Measurements from ENCODE around the gene CLSTN1.

The CLSTN1 gene

GRCh38 chr1:9785406-9785805 lies 38.4 kb downstream of the CLSTN1 start:
- DNase-seq (ENCODE audit: low spot score): no peak

GRCh38 chr1:9784508-9785133 lies 39.1 kb downstream of the CLSTN1 start:
- Histone ChIP-seq H2AK5ac (ENCODE audit: low read depth, low read length) (no peak overlapping the region), H2BK120ac (ENCODE audit: low read depth, low read length) (no peak overlapping the region), H3K4me2 (ENCODE audit: insufficient read depth, low read length, poor library complexity, severe bottlenecking) (no peak overlapping the region), H4K8ac (ENCODE audit: low read depth, low read length) (no peak overlapping the region), H3K4me1 (ENCODE audit: control insufficient read depth in 2 of 2, insufficient read depth in 1 of 2, low read depth in 1 of 2, low read length in 2 of 2) (peaks cover 0 to 3% of the 10 kb centered on the region in 2 donors), H3K36me3 (replicated peaks in 1 of 2; ENCODE audit: control insufficient read depth in 2 of 2, insufficient read depth in 2 of 2, low read length in 2 of 2) (peaks cover 0 to 10% of the 10 kb centered on the region in 2 donors), H3K4ac (ENCODE audit: low read length) (no peak overlapping the region), H2BK5ac (ENCODE audit: low read length) (no peak overlapping the region), H3K4me3 (ENCODE audit: low read length in 2 of 2) (no peak overlapping the region), H3K27ac (replicated peaks; ENCODE audit: low read length) (no peak overlapping the region), H3K23ac (ENCODE audit: low read depth, low read length, poor library complexity) (no peak overlapping the region), H3K9ac (ENCODE audit: low read depth, low read length, poor library complexity) (no peak overlapping the region), H3K9me3 (replicated peaks in 1 of 2; ENCODE audit: control insufficient read depth in 2 of 2, insufficient read depth in 1 of 2, low read depth in 1 of 2, low read length in 2 of 2) (peaks cover 2 to 7% of the 10 kb centered on the region in 2 donors), H2BK12ac (ENCODE audit: low read length) (no peak overlapping the region), H4K91ac (ENCODE audit: low read depth, low read length, poor library complexity) (no peak overlapping the region), H3K27me3 (ENCODE audit: control insufficient read depth in 3 of 3, insufficient read depth in 3 of 3, low read depth in 1 of 3, low read length in 3 of 3) (no peaks in the 10 kb centered on the region), H3K18ac (ENCODE audit: low read length) (no peak overlapping the region), H2BK15ac (ENCODE audit: low read length) (no peak overlapping the region), H2AFZ (ENCODE audit: low read length) (no peak overlapping the region), H3K14ac (ENCODE audit: low read length) (no peak overlapping the region), H3K79me1 (ENCODE audit: low read depth, low read length) (peaks cover 10% of the 10 kb centered on the region)
- no CpG with 5 or more reads among the region's 3 CpGs for WGBS, 2 donors (ENCODE audit: extremely low coverage in 2 of 2, insufficient read length in 2 of 2, insufficient replicate concordance in 1 of 2)
- DNase-seq (ENCODE audit: low spot score): peak; percentile 31

More at GRCh38 chr1:9785406-9785805, 38.4 kb downstream of the CLSTN1 start:
- Histone ChIP-seq H4K8ac (ENCODE audit: low read depth, low read length) (no peak overlapping the region), H4K91ac (ENCODE audit: low read depth, low read length, poor library complexity) (no peak overlapping the region), H3K4me3 (ENCODE audit: low read length in 2 of 2) (no peak overlapping the region), H3K27ac (replicated peaks; ENCODE audit: low read length) (no peak overlapping the region), H3K79me1 (ENCODE audit: low read depth, low read length) (peaks cover 10% of the 10 kb centered on the region), H3K9ac (ENCODE audit: low read depth, low read length, poor library complexity) (no peak overlapping the region), H3K27me3 (ENCODE audit: control insufficient read depth in 3 of 3, insufficient read depth in 3 of 3, low read depth in 1 of 3, low read length in 3 of 3) (no peaks in the 10 kb centered on the region), H3K23ac (ENCODE audit: low read depth, low read length, poor library complexity) (no peak overlapping the region), H2BK5ac (ENCODE audit: low read length) (no peak overlapping the region), H3K36me3 (replicated peaks in 1 of 2; ENCODE audit: control insufficient read depth in 2 of 2, insufficient read depth in 2 of 2, low read length in 2 of 2) (peaks cover 0 to 10% of the 10 kb centered on the region in 2 donors), H3K4me2 (ENCODE audit: insufficient read depth, low read length, poor library complexity, severe bottlenecking) (no peak overlapping the region), H2BK15ac (ENCODE audit: low read length) (no peak overlapping the region), H2AFZ (ENCODE audit: low read length) (no peak overlapping the region), H3K9me3 (replicated peaks in 1 of 2; ENCODE audit: control insufficient read depth in 2 of 2, insufficient read depth in 1 of 2, low read depth in 1 of 2, low read length in 2 of 2) (peaks cover 2 to 14% of the 10 kb centered on the region in 2 donors), H2BK12ac (ENCODE audit: low read length) (no peak overlapping the region), H3K14ac (ENCODE audit: low read length) (no peak overlapping the region), H2AK5ac (ENCODE audit: low read depth, low read length) (no peak overlapping the region), H3K18ac (ENCODE audit: low read length) (no peak overlapping the region), H3K4ac (ENCODE audit: low read length) (no peak overlapping the region), H2BK120ac (ENCODE audit: low read depth, low read length) (no peak overlapping the region), H3K4me1 (ENCODE audit: control insufficient read depth in 2 of 2, insufficient read depth in 1 of 2, low read depth in 1 of 2, low read length in 2 of 2) (peaks cover 0 to 3% of the 10 kb centered on the region in 2 donors)
- WGBS, 2 donors (ENCODE audit: extremely low coverage in 2 of 2, insufficient read length in 2 of 2, insufficient replicate concordance in 1 of 2): no CpG with 5 or more reads among the region's 6 CpGs

- no peak overlapping the region for H2BK120ac ChIP-seq (ENCODE audit: low read depth, low read length)
- H3K36me3 ChIP-seq (replicated peaks in 1 of 2; ENCODE audit: control insufficient read depth in 2 of 2, insufficient read depth in 2 of 2, low read length in 2 of 2): peaks cover 0 to 3% of the 10 kb centered on the region in 2 donors
- DNase-seq (ENCODE audit: low spot score): no peak
- no peak overlapping the region for H2AFZ ChIP-seq (ENCODE audit: low read length)
- no peaks in the 10 kb centered on the region for H3K27me3 ChIP-seq (ENCODE audit: control insufficient read depth in 3 of 3, insufficient read depth in 3 of 3, low read depth in 1 of 3, low read length in 3 of 3)
- WGBS, 2 donors (ENCODE audit: extremely low coverage in 2 of 2, insufficient read length in 2 of 2, insufficient replicate concordance in 1 of 2): no CpG with 5 or more reads among the region's 10 CpGs
- H2BK12ac ChIP-seq (ENCODE audit: low read length): no peak overlapping the region
- no peak overlapping the region for H3K4ac ChIP-seq (ENCODE audit: low read length)
- H3K9me3 ChIP-seq (replicated peaks in 1 of 2; ENCODE audit: control insufficient read depth in 2 of 2, insufficient read depth in 1 of 2, low read depth in 1 of 2, low read length in 2 of 2): no peaks in the 10 kb centered on the region
- no peak overlapping the region for H3K4me3 ChIP-seq (ENCODE audit: low read length in 2 of 2)
- no peak overlapping the region for H3K23ac ChIP-seq (ENCODE audit: low read depth, low read length, poor library complexity)
- H3K18ac ChIP-seq (ENCODE audit: low read length): no peak overlapping the region
- no peak overlapping the region for H3K14ac ChIP-seq (ENCODE audit: low read length)
- no peak overlapping the region for H2BK15ac ChIP-seq (ENCODE audit: low read length)
- H2AK5ac ChIP-seq (ENCODE audit: low read depth, low read length): no peak overlapping the region
- no peak overlapping the region for H3K9ac ChIP-seq (ENCODE audit: low read depth, low read length, poor library complexity)
- no peak overlapping the region for H4K91ac ChIP-seq (ENCODE audit: low read depth, low read length, poor library complexity)
- H3K4me2 ChIP-seq (ENCODE audit: insufficient read depth, low read length, poor library complexity, severe bottlenecking): no peak overlapping the region
- H2BK5ac ChIP-seq (ENCODE audit: low read length): no peak overlapping the region
- peaks cover 0 to 3% of the 10 kb centered on the region in 2 donors for H3K4me1 ChIP-seq (ENCODE audit: control insufficient read depth in 2 of 2, insufficient read depth in 1 of 2, low read depth in 1 of 2, low read length in 2 of 2)
- no peak overlapping the region for H4K8ac ChIP-seq (ENCODE audit: low read depth, low read length)
- no peak overlapping the region for H3K27ac ChIP-seq (replicated peaks; ENCODE audit: low read length)
- H3K79me1 ChIP-seq (ENCODE audit: low read depth, low read length): peaks cover 8% of the 10 kb centered on the region
Observed at GRCh38 chr1:9782897-9783296, 40.9 kb downstream of the CLSTN1 start.

- Histone ChIP-seq H4K91ac (ENCODE audit: low read depth, low read length, poor library complexity) (no peak overlapping the region), H3K36me3 (replicated peaks in 1 of 2; ENCODE audit: control insufficient read depth in 2 of 2, insufficient read depth in 2 of 2, low read length in 2 of 2) (no peaks in the 10 kb centered on the region), H3K27me3 (ENCODE audit: control insufficient read depth in 3 of 3, insufficient read depth in 3 of 3, low read depth in 1 of 3, low read length in 3 of 3) (no peaks in the 10 kb centered on the region), H2BK120ac (ENCODE audit: low read depth, low read length) (no peak overlapping the region), H3K9me3 (replicated peaks in 1 of 2; ENCODE audit: control insufficient read depth in 2 of 2, insufficient read depth in 1 of 2, low read depth in 1 of 2, low read length in 2 of 2) (no peaks in the 10 kb centered on the region), H3K14ac (ENCODE audit: low read length) (no peak overlapping the region), H3K4me1 (ENCODE audit: control insufficient read depth in 2 of 2, insufficient read depth in 1 of 2, low read depth in 1 of 2, low read length in 2 of 2) (peaks cover 0 to 3% of the 10 kb centered on the region in 2 donors), H3K18ac (ENCODE audit: low read length) (no peak overlapping the region), H2BK5ac (ENCODE audit: low read length) (no peak overlapping the region), H2AK5ac (ENCODE audit: low read depth, low read length) (no peak overlapping the region), H3K4ac (ENCODE audit: low read length) (no peak overlapping the region), H3K23ac (ENCODE audit: low read depth, low read length, poor library complexity) (no peak overlapping the region), H3K79me1 (ENCODE audit: low read depth, low read length) (peaks cover 10% of the 10 kb centered on the region), H2BK15ac (ENCODE audit: low read length) (no peak overlapping the region), H2BK12ac (ENCODE audit: low read length) (no peak overlapping the region), H3K9ac (ENCODE audit: low read depth, low read length, poor library complexity) (no peak overlapping the region), H3K4me2 (ENCODE audit: insufficient read depth, low read length, poor library complexity, severe bottlenecking) (no peak overlapping the region), H2AFZ (ENCODE audit: low read length) (no peak overlapping the region), H3K27ac (replicated peaks; ENCODE audit: low read length) (no peak overlapping the region), H4K8ac (ENCODE audit: low read depth, low read length) (no peak overlapping the region), H3K4me3 (ENCODE audit: low read length in 2 of 2) (no peak overlapping the region)
- DNase-seq (ENCODE audit: low spot score): no peak
- no CpG with 5 or more reads among the region's 4 CpGs for WGBS, 2 donors (ENCODE audit: extremely low coverage in 2 of 2, insufficient read length in 2 of 2, insufficient replicate concordance in 1 of 2)
Observed at GRCh38 chr1:9782116-9782751, 41.5 kb downstream of the CLSTN1 start.

All from neuronal stem cell (in vitro differentiated cells).